ENCODE results near the gene ZNF683. TPM values are rescaled to one million over a fixed set of nuclear protein-coding genes. Genes with fewer than 3 reads are reported as not detected.
A peak's percentile ranks its signal among the peaks of the same experiment; 100 is the strongest.

Gene ZNF683
- total and polyA plus RNA-seq, 9 of the 15 experiments (the other 6 are each of a cell fraction or from before 2014, with no cell fraction given) = not detected

DNA sequence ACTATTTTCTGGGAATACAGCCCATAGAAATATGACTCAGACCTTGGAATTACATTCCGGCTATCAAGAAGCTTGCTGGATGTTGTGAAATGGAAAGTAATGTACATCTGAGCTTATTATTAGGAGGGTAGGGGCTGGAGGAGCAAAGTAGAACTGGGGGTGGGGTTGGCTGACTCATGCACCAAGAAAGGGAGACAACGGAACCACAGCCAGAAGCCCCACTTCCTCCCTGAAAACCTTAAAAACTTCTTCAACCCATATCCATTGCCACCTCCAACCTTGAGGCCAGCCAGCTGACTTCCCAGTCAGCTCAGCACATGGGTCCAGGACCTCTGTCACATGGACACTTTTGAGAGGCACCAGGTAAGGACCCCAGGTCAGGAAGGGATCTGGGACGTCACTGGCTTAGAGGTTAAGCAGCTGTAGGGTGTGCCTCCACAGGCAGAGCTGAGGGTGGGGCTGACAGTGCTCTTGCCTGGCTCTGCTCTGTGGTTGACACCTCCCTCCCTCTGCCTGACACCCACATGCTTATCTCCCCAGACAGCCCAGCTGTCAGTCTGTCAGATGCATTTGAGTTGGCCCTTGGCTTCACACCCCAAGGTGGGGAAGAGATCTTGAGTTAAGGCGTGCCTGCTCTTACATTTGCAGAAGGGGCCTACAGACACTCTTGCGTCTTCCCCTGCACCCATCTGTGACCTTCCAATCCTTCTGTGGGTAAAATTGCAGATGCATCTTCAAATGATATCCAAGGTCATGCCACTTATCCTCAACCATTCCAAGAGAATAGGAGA lies 5.7 kb upstream of the ZNF683 start (continued):
- TF ChIP-seq PBX2 (CRISPR knock-in tag; IDR thresholded peaks at IDR 0.05; ENCODE audit: low read depth) (peak; percentile 97), PBX2 (tag; conservative IDR thresholded peaks at IDR 0.05; ENCODE audit: low read depth) (peak; percentile 98), ZNF23 (CRISPR knock-in tag; IDR thresholded peaks at IDR 0.05) (0 out of 2 replicates have a peak, but pooled peaks have one; percentile 8), SP2 (IDR thresholded peaks at IDR 0.05; ENCODE audit: extremely low read depth, low read depth, low read length, poor library complexity, severe bottlenecking) (peak; percentile 19), ZNF143 (CRISPR knock-in tag; IDR thresholded peaks at IDR 0.05) (peak; percentile 56), PRMT5 (CRISPR knock-in tag; IDR thresholded peaks at IDR 0.05) (no peak), DDX20 (tag; IDR thresholded peaks at IDR 0.05; ENCODE audit: low read depth) (no peak), ZNF785 (CRISPR knock-in tag; IDR thresholded peaks at IDR 0.05) (no peak), TAL1 (IDR thresholded peaks at IDR 0.05) (peak; percentile 90), SAP30 (IDR thresholded peaks at IDR 0.05; ENCODE audit: borderline replicate concordance, insufficient read depth, low read depth, low read length, poor library complexity, severe bottlenecking) (peak; percentile 93), ZFPM2 (CRISPR knock-in tag; IDR thresholded peaks at IDR 0.05) (no peak), POLR2AphosphoS2 (IDR thresholded peaks at IDR 0.05; ENCODE audit: low read length) (no peak), CBX5 (IDR thresholded peaks at IDR 0.05; ENCODE audit: borderline replicate concordance, low read depth) (peak; percentile 75; the same call in 1 of the 2 replicates), TFAM (CRISPR knock-in tag; conservative IDR thresholded peaks at IDR 0.05) (no peak), GTF2A2 (tag; IDR thresholded peaks at IDR 0.05) (no peak)
- TF ChIP-seq, protein P1, sequence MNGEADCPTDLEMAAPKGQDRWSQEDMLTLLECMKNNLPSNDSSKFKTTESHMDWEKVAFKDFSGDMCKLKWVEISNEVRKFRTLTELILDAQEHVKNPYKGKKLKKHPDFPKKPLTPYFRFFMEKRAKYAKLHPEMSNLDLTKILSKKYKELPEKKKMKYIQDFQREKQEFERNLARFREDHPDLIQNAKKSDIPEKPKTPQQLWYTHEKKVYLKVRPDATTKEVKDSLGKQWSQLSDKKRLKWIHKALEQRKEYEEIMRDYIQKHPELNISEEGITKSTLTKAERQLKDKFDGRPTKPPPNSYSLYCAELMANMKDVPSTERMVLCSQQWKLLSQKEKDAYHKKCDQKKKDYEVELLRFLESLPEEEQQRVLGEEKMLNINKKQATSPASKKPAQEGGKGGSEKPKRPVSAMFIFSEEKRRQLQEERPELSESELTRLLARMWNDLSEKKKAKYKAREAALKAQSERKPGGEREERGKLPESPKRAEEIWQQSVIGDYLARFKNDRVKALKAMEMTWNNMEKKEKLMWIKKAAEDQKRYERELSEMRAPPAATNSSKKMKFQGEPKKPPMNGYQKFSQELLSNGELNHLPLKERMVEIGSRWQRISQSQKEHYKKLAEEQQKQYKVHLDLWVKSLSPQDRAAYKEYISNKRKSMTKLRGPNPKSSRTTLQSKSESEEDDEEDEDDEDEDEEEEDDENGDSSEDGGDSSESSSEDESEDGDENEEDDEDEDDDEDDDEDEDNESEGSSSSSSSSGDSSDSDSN (IDR thresholded peaks at IDR 0.05; ENCODE audit: borderline replicate concordance in 1 of 2, low read depth in 2 of 2, low read length in 2 of 2) = peak in 1 of 2 experiments; percentile 50; a peak in 2 of 4 replicates
- TF ChIP-seq, protein P2, sequence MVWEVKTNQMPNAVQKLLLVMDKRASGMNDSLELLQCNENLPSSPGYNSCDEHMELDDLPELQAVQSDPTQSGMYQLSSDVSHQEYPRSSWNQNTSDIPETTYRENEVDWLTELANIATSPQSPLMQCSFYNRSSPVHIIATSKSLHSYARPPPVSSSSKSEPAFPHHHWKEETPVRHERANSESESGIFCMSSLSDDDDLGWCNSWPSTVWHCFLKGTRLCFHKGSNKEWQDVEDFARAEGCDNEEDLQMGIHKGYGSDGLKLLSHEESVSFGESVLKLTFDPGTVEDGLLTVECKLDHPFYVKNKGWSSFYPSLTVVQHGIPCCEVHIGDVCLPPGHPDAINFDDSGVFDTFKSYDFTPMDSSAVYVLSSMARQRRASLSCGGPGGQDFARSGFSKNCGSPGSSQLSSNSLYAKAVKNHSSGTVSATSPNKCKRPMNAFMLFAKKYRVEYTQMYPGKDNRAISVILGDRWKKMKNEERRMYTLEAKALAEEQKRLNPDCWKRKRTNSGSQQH (CRISPR knock-in tag; IDR thresholded peaks at IDR 0.05) = peak; percentile 63; the same call in 1 of the 2 replicates
- TF ChIP-seq, protein P3, sequence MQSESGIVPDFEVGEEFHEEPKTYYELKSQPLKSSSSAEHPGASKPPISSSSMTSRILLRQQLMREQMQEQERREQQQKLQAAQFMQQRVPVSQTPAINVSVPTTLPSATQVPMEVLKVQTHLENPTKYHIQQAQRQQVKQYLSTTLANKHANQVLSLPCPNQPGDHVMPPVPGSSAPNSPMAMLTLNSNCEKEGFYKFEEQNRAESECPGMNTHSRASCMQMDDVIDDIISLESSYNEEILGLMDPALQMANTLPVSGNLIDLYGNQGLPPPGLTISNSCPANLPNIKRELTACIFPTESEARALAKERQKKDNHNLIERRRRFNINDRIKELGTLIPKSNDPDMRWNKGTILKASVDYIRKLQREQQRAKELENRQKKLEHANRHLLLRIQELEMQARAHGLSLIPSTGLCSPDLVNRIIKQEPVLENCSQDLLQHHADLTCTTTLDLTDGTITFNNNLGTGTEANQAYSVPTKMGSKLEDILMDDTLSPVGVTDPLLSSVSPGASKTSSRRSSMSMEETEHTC (IDR thresholded peaks at IDR 0.05) = peak; percentile 77; the same call in 1 of the 2 replicates
- TF ChIP-seq, protein P4, sequence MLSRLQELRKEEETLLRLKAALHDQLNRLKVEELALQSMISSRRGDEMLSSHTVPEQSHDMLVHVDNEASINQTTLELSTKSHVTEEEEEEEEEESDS (CRISPR knock-in tag; IDR thresholded peaks at IDR 0.05) = no peak
